Smooth muscle cell (in vitro differentiated cells): Measurements from ENCODE around the gene TRMT1. TPM values are rescaled to one million over a fixed set of nuclear protein-coding genes. Genes with fewer than 3 reads are reported as not detected.

Experiments
- DNase-seq: peaks from one replicate; lab custom pipeline; 2025; ENCODE audit not compliant: unreplicated experiment; lab: John Stamatoyannopoulos, UW
- H2AFZ ChIP-seq: fragments of 200-600 bp; sonication (generic); 2 replicates; pipeline ENCODE4 v1.6.0; 2016; ENCODE audit warnings: antibody characterized with exemption, low read depth, mild to moderate bottlenecking
- H3F3A ChIP-seq: fragments of 200-600 bp; sonication (generic); 2 replicates; pipeline ENCODE4 v1.6.0; 2017; ENCODE audit warnings: antibody characterized with exemption, low read depth
- H3K27ac ChIP-seq: fragments of 200-600 bp; sonication (generic); 2 replicates; pipeline ENCODE4 v1.5.1; 2016; ENCODE audit warnings: low read depth, mild to moderate bottlenecking
- H3K27me3 ChIP-seq: fragments of 200-600 bp; sonication (generic); 2 replicates; pipeline ENCODE4 v1.6.1; 2016; ENCODE audit warnings: low read depth, mild to moderate bottlenecking
- H3K36me3 ChIP-seq: fragments of 200-600 bp; sonication (generic); 2 replicates; pipeline ENCODE4 v1.5.1; 2016; ENCODE audit warnings: low read depth
- H3K4me1 ChIP-seq: fragments of 200-600 bp; sonication (generic); 2 replicates; pipeline ENCODE4 v1.5.1; 2016; ENCODE audit warnings: low read depth
- H3K4me2 ChIP-seq: fragments of 200-600 bp; sonication (generic); 2 replicates; pipeline ENCODE4 v1.6.0; 2016; ENCODE audit warnings: mild to moderate bottlenecking
- H3K4me3 ChIP-seq: fragments of 200-600 bp; sonication (generic); 2 replicates; pipeline ENCODE4 v1.5.1; 2016; ENCODE audit warnings: mild to moderate bottlenecking
- H3K79me2 ChIP-seq: fragments of 200-600 bp; sonication (generic); 2 replicates; pipeline ENCODE4 v1.6.0; 2016; ENCODE audit warnings: low read depth, mild to moderate bottlenecking
- H3K9ac ChIP-seq: fragments of 200-600 bp; sonication (generic); 2 replicates; pipeline ENCODE4 v1.6.0; 2016; ENCODE audit warnings: low read depth
- H3K9me3 ChIP-seq: fragments of 200-600 bp; sonication (generic); replicated peaks from 2 replicates; pipeline ENCODE4 v1.5.1; 2016; ENCODE audit warnings: low read depth
- H4K20me1 ChIP-seq: fragments of 200-600 bp; sonication (generic); 2 replicates; pipeline ENCODE4 v1.6.0; 2016; ENCODE audit warnings: low read depth
- CTCF ChIP-seq: fragments of 200-600 bp; sonication (generic); IDR thresholded peaks from 2 replicates; pipeline ENCODE4 v1.5.1; 2017; ENCODE audit warnings: borderline replicate concordance, mild to moderate bottlenecking, antibody characterized with exemption; ENCODE audit not compliant: insufficient read depth, poor library complexity, severe bottlenecking
- WGBS: methylation state at CpG from one replicate; pipeline ENCODE4 v1.1.7; 2016; ENCODE audit warnings: low lambda C conversion rate; 5-methylcytosine and 5-hydroxymethylcytosine counted together
- polyA plus RNA-seq: library from polyadenylated mRNA; unstranded; fragments of >200 nt; fragmentation: Nextera tagmentation; extraction: Ambion mirVana; gene quantifications from 2 replicates; pipeline ENCODE4 v1.2.1, GENCODE V29; 2016
- total RNA-seq: library from RNA; depleted of rRNA; stranded (reverse); fragments of >200 nt; gene quantifications from 2 replicates; pipeline ENCODE4 v1.2.3, GENCODE V29; 2014

TRMT1 gene
- total and polyA plus RNA-seq, 2 experiments from 2014 or later, result 21.9 to 37.4 TPM

DNA sequence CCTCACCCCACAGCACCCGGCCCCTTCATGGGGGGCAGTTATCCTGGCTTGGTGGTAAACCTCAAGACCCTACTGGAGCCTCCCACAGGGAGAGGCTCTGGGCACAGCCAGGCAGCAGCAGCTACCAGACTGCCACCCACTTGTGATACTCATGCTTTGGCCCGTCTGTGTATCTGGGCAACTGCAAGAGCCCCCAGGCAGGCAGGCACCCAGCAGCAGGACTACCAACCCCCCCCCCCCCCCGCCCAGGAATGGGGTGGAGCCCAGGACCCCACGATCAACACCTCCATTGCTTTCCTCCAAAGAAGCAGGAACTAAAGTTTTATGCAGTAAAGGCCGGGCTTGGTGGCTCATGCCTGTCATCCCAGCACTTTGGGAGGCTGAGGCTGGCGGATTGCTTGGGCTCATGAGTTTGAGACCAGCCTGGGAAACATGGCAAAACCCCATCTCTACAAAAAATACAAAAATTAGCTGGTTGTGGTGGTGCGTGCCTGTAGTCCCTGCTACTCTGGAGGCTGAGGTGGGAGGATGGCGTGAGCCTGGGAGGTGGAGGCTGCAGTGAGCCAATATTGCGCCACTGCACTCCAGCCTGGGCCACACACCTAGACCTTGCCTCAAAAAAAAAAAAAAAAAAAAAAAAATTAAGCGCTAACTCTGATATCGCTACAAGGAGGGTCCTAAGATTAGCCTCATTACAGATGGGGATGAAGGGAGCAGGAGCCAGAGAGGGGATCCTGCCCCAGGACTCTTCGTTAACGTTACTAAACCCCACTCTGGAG, 12.8 kb downstream of the TRMT1 start:
- no peak for DNase-seq
- Histone ChIP-seq H3K4me3 (no peak overlapping the region), H3K9ac (no peak overlapping the region), H4K20me1 (no peaks in the 10 kb centered on the region), H3K79me2 (no peaks in the 10 kb centered on the region), H3K4me2 (no peak overlapping the region), H3K9me3 (no peaks in the 10 kb centered on the region), H3K27me3 (peaks cover 4% of the 10 kb centered on the region), H3K27ac (no peak overlapping the region), H3K4me1 (peaks cover 9% of the 10 kb centered on the region), H2AFZ (no peak overlapping the region), H3F3A (peaks cover 10% of the 10 kb centered on the region), H3K36me3 (no peaks in the 10 kb centered on the region)
- no peak for TF ChIP-seq CTCF
- WGBS, result 91% methylated on average over 11 of the region's 13 CpGs

GRCh38 chr19:13102666-13103580, 13.6 kb downstream of the TRMT1 start, which contains the start of gene LYL1:
LYL1 (minus strand) TSS chr19:13102858; CDS start chr19:13101171, 1,687 bp downstream.
- DNase-seq, result peak; percentile 20
- TF ChIP-seq CTCF, result no peak
- WGBS, result 12% methylated on average over 35 of the region's 47 CpGs
- H3K4me3 ChIP-seq, result peak within 1 kb of the TSS; percentile 39
- no peaks in the 10 kb centered on the region for H3K36me3 ChIP-seq
- H3F3A ChIP-seq, result peaks cover 10% of the 10 kb centered on the region
- H2AFZ ChIP-seq, result peak within 1 kb of the TSS; percentile 72
- H3K79me2 ChIP-seq, result no peaks in the 10 kb centered on the region
- peaks cover 13% of the 10 kb centered on the region for H3K27me3 ChIP-seq
- no peak within 1 kb of the TSS for H3K27ac ChIP-seq
- H3K9ac ChIP-seq, result no peak within 1 kb of the TSS
- H3K4me1 ChIP-seq, result peaks cover 9% of the 10 kb centered on the region
- H4K20me1 ChIP-seq, result no peaks in the 10 kb centered on the region
- peak within 1 kb of the TSS; percentile 85 for H3K4me2 ChIP-seq
- H3K9me3 ChIP-seq, result no peaks in the 10 kb centered on the region

GRCh38 chr19:13102416-13102665, 14.2 kb downstream of the TRMT1 start:
- DNase-seq, result no peak
- no peak for TF ChIP-seq CTCF
- Histone ChIP-seq H3K9ac (no peak overlapping the region), H3F3A (peaks cover 10% of the 10 kb centered on the region), H3K9me3 (no peaks in the 10 kb centered on the region), H3K27ac (no peak overlapping the region), H2AFZ (peak overlapping the region; percentile 72), H3K4me1 (peaks cover 11% of the 10 kb centered on the region), H3K4me2 (peak overlapping the region; percentile 85), H3K79me2 (no peaks in the 10 kb centered on the region), H3K36me3 (no peaks in the 10 kb centered on the region), H3K27me3 (peaks cover 19% of the 10 kb centered on the region), H3K4me3 (peak overlapping the region; percentile 39), H4K20me1 (peaks cover 1% of the 10 kb centered on the region)
- 15% methylated on average over 7 of the region's 7 CpGs for WGBS
